GM21825 (cell line): ENCODE results near the gene IGSF5.
"Not testable (repeated sequence)": the region's sequence is repeated elsewhere in the genome, so short reads cannot be mapped to it uniquely, and the experiment has no call there.

Experiments used
- ATAC-seq: cut with Tn5 transposase; IDR thresholded peaks from one replicate; pipeline ENCODE4 v1.9.1; 2021; ENCODE audit warnings: mild to moderate bottlenecking, moderate library complexity; ENCODE audit not compliant: unreplicated experiment

IGSF5 gene

GRCh38 chr21:39737376-39738000, 7.5 kb upstream of the IGSF5 start:
- no peak for ATAC-seq

GRCh38 chr21:39738566-39738965, 6.4 kb upstream of the IGSF5 start:
- no peak for ATAC-seq

GRCh38 chr21:39739531-39739930, 5.5 kb upstream of the IGSF5 start:
- ATAC-seq, result not testable (repeated sequence)

- ATAC-seq, result not testable (repeated sequence)
These were observed 2.4 kb upstream of the IGSF5 start for GRCh38 chr21:39742561-39742960.

- not testable (repeated sequence) for ATAC-seq
These were observed 349 bp downstream of the IGSF5 start for GRCh38 chr21:39745332-39745731.

GRCh38 chr21:39750670-39751069, 5.7 kb downstream of the IGSF5 start:
- no peak for ATAC-seq

- ATAC-seq, result no peak
These were observed 9.8 kb downstream of the IGSF5 start for GRCh38 chr21:39754811-39755210.

- ATAC-seq, result no peak
These were observed 11.3 kb downstream of the IGSF5 start for GRCh38 chr21:39756285-39756684.

GRCh38 chr21:39763272-39763970, 18.4 kb downstream of the IGSF5 start:
- ATAC-seq, result no peak

- no peak for ATAC-seq
These were observed 29.2 kb downstream of the IGSF5 start for GRCh38 chr21:39774227-39774626.

- no peak for ATAC-seq
These were observed 30.8 kb downstream of the IGSF5 start for GRCh38 chr21:39775816-39776215.

- no peak for ATAC-seq
These were observed 31.6 kb downstream of the IGSF5 start for GRCh38 chr21:39776589-39776988.

GRCh38 chr21:39781331-39781730, 36.3 kb downstream of the IGSF5 start:
- ATAC-seq, result no peak

- ATAC-seq, result no peak
These were observed 43.4 kb downstream of the IGSF5 start for GRCh38 chr21:39788383-39788782.

- ATAC-seq, result no peak
These were observed 51.5 kb downstream of the IGSF5 start for GRCh38 chr21:39796466-39796865.

GRCh38 chr21:39799178-39799577, 54.2 kb downstream of the IGSF5 start:
- no peak for ATAC-seq

GRCh38 chr21:39800311-39800710, 55.3 kb downstream of the IGSF5 start:
- ATAC-seq, result no peak

GRCh38 chr21:39802217-39802616, 57.2 kb downstream of the IGSF5 start:
- no peak for ATAC-seq

- ATAC-seq, result no peak
These were observed 58.4 kb downstream of the IGSF5 start for GRCh38 chr21:39803393-39803792.

- ATAC-seq, result no peak
These were observed 59.3 kb downstream of the IGSF5 start for GRCh38 chr21:39804240-39804639.

- ATAC-seq, result no peak
These were observed 61.0 kb downstream of the IGSF5 start for GRCh38 chr21:39805983-39806382.

- no peak for ATAC-seq
These were observed 62.8 kb downstream of the IGSF5 start for GRCh38 chr21:39807738-39808137.

GRCh38 chr21:39809936-39810335, 65.0 kb downstream of the IGSF5 start:
- ATAC-seq, result no peak
